ENCODE measurements around the gene DRAXIN. TPM values are rescaled to one million over a fixed set of nuclear protein-coding genes. Genes with fewer than 3 reads are reported as not detected.

DRAXIN gene
- total RNA-seq, 1 experiment from 2014 or later = 0.14 TPM

DNA sequence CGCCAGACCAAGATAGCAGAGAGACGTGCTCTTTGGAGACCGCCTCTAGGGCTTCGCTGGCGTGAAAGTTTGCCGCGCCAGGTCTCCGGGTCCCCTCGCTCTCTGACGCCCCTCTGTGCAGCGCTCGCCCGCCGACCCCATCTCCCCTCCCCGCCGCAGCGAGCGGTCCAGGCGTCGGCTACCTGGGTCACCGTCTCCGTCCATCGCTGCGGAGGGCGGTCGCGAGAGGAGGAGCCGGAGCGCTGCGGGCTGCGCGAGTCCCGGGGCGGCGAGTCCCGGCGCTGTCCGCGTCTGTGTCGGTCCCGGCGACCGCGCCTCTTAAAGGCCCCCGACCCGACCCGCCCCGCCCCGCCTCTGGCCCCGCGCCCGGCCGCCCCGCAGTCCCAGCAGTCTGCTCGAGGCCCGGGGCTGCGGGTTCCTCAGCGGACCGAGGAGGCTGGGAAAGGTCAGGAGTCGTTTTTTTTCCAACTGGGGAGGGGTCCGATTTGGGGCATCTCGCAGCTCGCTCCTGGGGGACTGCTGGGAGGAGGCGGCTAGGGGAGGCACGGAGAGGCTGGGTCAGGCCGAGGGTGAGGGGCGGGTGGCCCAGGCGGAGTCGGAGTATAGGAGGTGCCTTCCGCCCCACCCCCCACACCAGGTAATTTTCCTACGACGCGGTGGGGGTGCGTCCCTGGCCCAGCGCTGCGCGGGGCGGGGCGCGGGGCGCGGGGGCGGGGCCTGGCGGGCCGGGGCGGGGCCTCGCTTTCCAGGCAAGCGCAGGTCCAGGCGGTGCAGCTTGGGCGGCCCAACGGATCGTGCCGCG, 37.2 kb upstream of the DRAXIN start, which contains the start of the genes FBXO2 and FBXO44:
Gene FBXO2, minus strand, starts transcription at position 293 of the 802 bp plus-strand sequence. Its CDS starts 89 bp downstream, at position 204.
Gene FBXO44, plus strand, starts transcription at position 741 of the 802 bp plus-strand sequence. CDS start 959 bp downstream, outside the sequence.
- in situ Hi-C loops (cut with HindIII; ENCODE audit: low sequenced_read_pairs) = no loop called here
- DNase-seq (ENCODE audit: low spot score) = peak; percentile 79

DNA sequence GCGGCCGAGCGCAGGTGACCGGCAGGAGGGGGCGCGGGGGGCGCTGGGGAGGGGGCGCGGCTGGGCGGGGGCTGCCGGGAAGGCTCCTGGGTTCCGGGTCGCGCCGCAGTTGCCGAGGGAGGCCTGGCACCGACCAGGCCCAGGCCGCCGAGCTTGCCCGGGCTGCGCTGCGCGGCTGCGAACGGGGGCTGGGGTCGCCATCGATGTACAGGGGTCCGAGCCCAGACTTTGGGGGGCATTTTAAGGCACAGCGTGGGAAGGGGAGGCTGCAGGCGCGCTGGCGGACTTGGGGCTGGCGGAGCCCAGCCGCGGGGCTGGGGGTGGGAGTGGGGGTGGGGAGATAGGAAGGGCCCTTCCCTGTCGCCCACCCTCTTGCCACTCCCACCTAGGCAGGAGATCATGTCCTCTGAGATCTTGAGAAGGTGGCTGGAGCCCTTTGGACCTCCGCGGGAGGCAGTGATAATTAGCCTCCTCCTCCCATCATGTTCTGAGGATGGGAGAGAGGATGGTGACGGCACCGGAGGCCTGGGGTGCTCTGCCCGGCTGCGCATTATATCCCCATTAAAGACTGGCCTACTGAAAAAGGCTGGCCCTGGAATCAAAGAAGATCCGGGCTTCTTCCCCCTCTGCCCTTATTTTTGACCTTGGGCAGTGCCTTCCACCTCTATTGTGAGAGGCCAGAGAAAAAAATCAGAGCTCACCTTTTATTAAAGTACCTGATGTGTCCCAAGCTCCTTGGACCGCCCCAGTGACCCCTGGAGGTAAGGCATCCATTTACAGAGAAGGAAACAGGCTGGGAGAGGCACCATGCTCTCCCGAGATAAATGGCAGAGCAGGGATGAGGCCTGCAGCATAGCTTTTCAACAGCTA, 36.3 kb upstream of the DRAXIN start:
- in situ Hi-C loops (cut with HindIII; ENCODE audit: low sequenced_read_pairs) = no loop called here

DNA sequence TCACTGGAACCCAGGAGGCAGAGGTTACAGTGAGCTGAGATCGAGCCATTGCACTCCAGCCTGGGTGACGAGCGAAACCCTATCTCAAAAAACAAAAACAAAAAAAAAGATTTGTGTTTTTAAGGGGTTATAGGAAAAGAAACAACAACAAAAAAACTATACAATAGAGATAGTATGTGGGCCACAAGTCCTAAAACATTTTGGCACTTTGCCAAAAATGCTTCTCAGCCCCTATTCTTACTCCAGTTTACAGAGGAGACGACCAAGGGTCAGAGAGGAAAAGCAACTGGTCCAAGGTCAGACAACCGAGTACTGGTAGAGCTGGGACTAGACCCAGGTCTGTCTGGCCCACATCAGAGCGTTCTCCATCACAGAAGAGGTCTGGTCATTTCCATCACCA, 33.9 kb upstream of the DRAXIN start:
- DNase-seq (ENCODE audit: low spot score) = no peak
- in situ Hi-C loops (cut with HindIII; ENCODE audit: low sequenced_read_pairs) = no loop called here

More for the DNA sequence above, 36.3 kb upstream of the DRAXIN start:
- peak; percentile 42 for DNase-seq (ENCODE audit: low spot score)

DNA sequence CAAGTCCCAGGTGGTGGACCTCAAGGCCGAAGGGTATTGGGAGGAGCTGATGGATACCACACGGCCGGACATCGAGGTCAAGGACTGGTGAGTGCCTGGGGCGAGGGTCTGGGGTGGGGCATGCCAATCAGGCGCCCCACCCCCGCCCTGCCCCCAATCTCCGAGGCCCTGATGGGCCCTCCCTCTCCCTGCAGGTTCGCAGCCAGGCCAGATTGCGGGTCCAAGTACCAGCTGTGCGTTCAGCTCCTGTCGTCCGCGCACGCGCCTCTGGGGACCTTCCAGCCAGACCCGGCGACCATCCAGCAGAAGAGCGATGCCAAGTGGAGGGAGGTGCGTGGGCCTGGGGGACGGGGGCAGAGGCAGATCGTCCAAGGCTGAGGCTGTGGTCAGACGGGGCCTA, 33.0 kb upstream of the DRAXIN start:
- in situ Hi-C loops (cut with HindIII; ENCODE audit: low sequenced_read_pairs) = no loop called here

DNA sequence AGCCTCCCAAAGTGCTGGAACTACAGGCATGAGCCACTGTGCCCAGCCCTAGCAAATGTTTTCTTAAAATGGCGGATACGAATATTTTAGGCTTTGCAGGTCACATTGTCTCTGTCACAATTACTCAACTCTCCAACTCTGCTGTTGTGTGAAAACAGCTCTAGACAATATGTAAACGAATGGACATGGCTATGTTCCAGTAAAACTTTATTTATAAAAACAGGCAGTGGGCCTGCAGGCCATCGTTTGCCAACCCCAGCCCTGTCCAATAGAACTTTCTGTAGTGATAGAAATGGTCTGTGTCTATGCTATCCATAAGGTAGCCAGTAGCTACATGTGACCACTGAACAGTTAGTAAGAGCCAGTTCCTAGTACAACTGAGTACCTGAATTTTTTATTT, 31.8 kb upstream of the DRAXIN start:
- no peak for DNase-seq (ENCODE audit: low spot score)
- in situ Hi-C loops (cut with HindIII; ENCODE audit: low sequenced_read_pairs) = no loop called here

More for the DNA sequence above, 33.0 kb upstream of the DRAXIN start:
- no peak for DNase-seq (ENCODE audit: low spot score)

DNA sequence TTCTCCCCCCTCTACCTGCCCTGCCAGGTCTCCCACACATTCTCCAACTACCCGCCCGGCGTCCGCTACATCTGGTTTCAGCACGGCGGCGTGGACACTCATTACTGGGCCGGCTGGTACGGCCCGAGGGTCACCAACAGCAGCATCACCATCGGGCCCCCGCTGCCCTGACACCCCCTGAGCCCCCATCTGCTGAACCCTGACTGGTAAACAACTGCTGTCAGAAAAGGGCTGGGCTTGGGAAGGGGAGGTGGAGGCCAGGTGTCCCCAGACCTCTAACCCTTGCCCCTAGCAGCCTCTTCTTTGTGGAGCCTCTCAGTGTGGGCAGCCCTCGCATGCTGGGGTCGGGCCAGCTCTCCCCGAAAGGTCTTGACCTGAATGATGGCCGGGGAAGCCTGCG, 30.4 kb upstream of the DRAXIN start:
- in situ Hi-C loops (cut with HindIII; ENCODE audit: low sequenced_read_pairs) = no loop called here
- no peak for DNase-seq (ENCODE audit: low spot score)

DNA sequence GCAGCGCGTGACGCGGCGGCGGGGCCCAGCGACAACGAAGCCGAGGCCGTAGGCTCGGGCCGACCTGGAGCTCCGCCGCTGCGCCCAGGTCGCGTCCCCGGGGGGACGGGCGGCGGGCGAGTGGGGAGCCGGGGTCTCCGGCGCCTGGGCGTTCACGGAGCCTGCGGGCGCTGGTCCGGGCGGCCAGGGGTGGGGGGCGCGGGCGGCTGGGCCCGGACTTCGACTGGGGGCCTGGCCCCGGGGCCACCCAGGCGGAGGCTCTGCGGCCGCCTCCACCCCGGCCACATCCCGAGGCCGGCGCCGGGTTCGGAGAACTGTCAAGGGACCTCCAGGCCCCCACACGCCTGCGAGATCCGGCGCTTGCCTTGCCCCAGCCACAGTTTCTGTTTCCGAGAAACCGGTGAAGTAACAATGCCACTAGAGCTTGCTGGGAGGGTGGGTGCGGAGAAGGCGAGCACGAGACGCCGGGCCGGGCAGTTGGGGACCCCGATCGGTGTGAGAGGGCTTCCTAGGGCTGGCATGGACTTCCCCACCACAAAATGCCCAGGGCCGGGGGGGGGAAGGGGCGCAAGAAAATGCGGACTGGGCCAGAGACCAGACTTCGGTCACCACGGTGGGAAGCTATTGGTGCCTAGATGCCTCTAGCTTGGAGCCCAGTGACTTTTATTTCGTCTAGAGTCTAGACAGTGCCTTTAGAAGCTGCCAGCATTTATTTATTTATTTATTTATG, 27.0 kb upstream of the DRAXIN start:
- in situ Hi-C loops (cut with HindIII; ENCODE audit: low sequenced_read_pairs) = no loop called here
- DNase-seq (ENCODE audit: low spot score) = peak; percentile 53

DNA sequence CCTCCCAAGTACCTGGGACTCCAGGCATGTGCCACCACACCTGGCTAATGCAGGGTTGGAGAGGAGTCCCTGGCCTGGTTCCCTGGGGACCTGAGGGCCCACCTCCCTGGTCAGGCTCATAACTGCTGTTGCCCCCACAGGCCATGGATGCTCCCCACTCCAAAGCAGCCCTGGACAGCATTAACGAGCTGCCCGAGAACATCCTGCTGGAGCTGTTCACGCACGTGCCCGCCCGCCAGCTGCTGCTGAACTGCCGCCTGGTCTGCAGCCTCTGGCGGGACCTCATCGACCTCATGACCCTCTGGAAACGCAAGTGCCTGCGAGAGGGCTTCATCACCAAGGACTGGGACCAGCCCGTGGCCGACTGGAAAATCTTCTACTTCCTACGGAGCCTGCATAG, 23.0 kb upstream of the DRAXIN start:
- DNase-seq (ENCODE audit: low spot score) = no peak
- in situ Hi-C loops (cut with HindIII; ENCODE audit: low sequenced_read_pairs) = no loop called here

DNA sequence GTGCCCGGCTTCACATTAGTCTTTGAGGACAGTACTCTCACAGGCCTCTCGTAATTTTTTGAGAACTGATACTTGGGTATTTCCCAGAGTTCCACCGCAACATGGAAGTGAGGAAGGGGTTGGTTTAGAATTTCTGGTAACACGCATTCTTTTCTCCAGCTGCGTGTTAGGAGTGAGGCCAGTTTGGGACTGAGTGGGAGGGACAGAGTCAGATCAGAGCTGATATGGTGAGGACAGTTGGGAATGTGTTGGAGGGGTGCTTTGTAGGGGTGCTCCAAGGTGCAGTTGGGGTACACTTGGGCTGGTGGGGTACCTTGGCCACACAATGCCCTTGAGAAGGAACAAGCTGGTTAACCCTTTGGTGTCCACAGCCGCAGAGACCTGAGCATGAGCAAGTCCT, 20.8 kb upstream of the DRAXIN start:
- in situ Hi-C loops (cut with HindIII; ENCODE audit: low sequenced_read_pairs) = no loop called here
- no peak for DNase-seq (ENCODE audit: low spot score)

DNA sequence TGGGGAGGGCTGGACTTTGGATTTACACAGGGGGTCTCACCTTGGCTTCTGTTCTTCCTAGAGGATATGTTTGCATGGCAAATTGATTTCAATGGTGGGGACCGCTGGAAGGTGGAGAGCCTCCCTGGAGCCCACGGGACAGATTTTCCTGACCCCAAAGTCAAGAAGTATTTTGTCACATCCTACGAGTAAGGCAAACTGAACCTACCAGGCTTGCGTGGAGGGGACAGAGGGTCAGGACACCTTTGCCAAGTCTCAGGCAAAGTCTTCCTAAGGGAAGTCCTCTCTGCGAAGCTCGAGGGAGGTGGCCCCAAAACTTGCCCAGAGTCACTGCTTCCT, 20.3 kb upstream of the DRAXIN start:
- no peak for DNase-seq (ENCODE audit: low spot score)
- in situ Hi-C loops (cut with HindIII; ENCODE audit: low sequenced_read_pairs) = no loop called here

DNA sequence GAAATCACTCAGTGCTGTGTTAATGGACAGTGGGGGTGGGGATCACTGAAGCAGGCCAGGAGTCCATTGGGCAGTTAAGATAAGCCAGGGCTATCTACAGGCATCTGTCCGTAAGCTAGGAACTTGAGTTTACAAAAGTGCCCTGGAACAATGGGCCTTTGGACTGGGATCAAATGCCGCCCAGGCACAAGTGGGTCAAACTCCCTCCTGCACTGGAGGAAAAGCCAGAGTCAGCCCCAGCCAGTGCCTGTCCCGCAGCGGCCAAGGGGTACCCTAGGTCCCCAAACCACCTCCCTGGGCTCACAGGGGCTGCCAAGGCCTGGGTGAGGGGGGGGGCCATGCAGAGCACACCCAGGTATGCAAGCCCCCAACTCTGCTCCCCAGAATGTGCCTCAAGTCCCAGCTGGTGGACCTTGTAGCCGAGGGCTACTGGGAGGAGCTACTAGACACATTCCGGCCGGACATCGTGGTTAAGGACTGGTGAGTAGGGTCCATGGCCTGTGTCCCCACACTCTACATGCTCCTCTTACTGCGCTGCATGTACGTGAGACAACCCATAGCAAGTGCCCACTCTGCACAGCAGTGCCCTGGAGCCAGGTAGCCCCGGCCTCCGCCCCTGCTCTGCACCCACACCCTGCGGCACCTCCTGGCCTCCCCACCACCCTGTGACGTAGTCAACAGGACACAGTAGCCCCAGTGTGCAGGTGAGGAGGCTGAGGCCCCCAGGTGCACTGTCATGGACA, 19.8 kb upstream of the DRAXIN start:
- in situ Hi-C loops (cut with HindIII; ENCODE audit: low sequenced_read_pairs) = no loop called here
- no peak for DNase-seq (ENCODE audit: low spot score)

DNA sequence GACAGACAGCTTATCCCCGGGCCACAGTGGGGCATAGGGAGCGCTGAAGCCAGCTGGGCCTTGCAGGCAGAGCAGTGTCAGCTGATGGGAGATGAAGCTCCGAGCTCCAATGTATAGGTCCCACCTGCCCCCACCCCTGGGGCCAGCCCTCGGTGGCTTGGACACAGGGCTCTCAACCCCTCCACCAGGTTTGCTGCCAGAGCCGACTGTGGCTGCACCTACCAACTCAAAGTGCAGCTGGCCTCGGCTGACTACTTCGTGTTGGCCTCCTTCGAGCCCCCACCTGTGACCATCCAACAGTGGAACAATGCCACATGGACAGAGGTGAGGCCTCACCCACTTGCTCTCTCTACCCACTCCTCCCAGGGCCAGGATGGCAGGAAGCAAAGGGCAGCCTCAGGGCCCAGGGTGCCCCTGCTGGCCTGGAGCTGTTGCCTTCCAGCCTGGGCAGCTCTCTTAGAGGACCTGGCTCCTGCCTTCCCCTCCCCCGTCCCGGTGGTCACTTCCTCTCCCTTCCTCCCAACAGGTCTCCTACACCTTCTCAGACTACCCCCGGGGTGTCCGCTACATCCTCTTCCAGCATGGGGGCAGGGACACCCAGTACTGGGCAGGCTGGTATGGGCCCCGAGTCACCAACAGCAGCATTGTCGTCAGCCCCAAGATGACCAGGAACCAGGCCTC, 18.3 kb upstream of the DRAXIN start:
- DNase-seq (ENCODE audit: low spot score) = no peak
- in situ Hi-C loops (cut with HindIII; ENCODE audit: low sequenced_read_pairs) = no loop called here

DNA sequence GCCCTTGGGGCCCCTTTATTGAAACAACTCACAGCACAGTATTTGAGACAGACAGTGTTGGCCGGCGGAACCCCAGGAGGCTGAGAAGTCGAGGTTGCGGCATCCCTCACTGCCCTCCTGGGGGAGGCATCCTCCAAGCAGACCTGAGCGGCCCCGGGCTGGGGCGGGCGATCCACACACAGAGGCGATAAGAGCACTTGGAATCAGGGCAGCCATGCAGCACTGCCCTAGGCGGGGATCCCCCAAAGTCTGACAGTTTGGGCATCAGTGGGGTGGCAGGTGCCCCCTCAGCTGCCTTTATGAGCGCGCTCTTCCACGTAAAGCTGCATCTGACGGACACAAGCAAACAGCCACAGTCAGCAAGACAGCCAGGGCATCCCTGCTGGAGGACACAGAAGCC, 17.0 kb upstream of the DRAXIN start:
- DNase-seq (ENCODE audit: low spot score) = no peak
- in situ Hi-C loops (cut with HindIII; ENCODE audit: low sequenced_read_pairs) = no loop called here

DNA sequence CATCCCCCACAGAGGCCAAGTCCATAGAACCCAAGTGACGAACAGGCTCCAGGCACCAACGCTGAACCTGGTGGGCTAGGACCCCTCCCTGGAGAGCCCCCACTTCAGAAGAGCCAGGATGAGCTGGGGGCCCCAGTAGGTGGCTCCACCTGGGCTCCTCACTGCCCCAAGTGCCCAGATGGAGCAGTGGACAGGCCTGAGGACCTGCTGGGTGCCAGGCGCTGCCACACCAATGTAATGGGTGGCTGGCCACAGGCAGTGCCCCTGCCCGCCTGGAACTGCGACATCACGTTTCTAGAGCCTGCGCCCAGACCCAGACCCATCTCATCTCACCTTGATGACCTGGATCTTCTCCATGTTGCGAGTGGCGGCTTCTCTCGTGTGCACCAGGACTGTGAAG, 16.2 kb upstream of the DRAXIN start:
- no peak for DNase-seq (ENCODE audit: low spot score)
- in situ Hi-C loops (cut with HindIII; ENCODE audit: low sequenced_read_pairs) = no loop called here

DNA sequence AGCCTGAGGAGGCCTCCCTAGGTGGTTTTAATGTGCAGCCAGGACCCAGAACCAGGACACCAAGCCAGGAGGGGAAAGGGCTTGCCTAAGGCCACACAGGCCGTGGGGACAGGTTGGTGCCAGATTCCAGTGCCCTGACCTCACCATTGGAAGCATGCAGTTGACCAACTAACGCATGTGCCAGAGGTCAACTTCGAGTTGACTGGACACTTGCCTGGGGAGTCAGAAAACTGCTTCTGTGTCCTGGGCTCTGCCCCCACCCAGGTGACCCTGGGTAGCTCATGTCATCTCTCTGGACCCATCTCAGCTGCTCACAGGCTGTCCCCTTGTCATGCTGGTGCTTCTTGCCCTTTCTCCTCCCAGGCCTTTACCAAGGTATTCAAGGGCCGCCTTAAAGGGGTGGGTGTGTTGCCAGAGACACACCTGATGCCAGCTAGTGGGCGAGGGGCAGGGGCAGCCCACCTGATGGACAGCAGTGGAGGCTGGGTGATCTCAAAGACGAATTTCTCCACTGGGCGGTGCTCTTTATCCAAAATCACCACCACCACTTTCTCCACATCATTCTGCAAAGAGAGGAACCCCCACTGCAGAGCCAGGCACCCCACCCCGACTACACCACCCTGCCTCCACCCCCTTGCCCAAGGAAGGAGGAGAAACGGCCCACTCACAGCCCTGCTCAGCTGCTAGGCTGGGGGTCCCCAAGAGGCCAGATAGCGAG, 15.0 kb upstream of the DRAXIN start:
- in situ Hi-C loops (cut with HindIII; ENCODE audit: low sequenced_read_pairs) = no loop called here
- no peak for DNase-seq (ENCODE audit: low spot score)

DNA sequence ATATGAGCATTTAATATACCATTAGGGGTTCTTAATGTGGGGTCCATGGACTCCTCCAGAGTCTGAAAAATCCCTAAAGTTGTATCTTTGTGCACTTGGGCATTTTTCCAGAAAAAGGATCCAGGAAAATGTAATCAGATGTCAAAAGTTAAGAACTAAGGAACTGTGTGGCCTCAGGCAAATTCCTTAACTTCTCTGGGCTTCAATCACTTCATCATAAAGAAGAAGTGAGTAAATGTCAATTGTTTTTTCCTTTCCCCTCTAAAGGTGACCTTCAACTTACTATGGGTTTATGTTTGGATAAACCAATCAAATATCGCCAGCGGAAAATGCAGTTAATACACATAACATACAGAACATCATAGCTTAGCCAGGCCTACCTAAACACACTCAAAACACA, 13.1 kb upstream of the DRAXIN start:
- DNase-seq (ENCODE audit: low spot score) = no peak
- in situ Hi-C loops (cut with HindIII; ENCODE audit: low sequenced_read_pairs) = no loop called here

DNA sequence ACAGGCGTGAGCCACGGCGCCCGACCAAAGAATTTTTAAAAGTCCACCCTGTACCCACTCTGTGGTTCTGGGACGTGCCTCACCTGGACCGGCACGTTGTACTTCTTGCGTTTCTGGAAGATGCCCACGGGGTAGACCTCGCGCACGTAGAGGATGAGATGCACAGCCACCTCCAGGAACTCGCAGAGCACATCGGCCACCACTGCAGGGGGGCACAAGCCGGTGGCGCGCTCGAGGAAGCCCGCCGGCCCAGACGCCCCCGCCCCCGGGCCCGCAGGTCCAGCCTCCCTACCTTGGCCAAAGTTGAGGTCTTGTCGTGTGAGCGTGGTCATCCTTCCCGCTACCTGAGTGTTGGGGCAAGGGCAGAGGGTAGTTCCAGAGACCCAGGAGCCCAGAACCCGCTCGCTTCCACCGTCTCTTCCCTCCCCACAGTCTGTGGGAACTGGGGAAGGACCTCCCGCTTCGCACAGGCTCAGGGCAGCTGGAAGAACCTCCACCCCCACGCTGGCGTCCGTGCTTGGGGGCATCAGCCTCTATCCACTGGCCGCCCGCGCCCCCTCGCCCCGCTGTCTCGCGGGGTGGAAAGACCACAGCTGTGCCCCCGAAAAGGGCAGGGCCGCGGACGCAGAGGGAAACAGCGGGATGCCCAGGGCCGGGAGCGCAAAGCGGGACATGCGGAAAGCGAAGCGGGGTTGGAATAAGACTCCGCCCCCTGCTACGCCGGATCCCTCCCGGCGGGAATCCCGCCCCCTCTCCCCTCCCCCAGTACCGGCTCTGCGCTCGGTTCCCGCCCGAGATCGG, 11.0 kb upstream of the DRAXIN start:
- no peak for DNase-seq (ENCODE audit: low spot score)
- in situ Hi-C loops (cut with HindIII; ENCODE audit: low sequenced_read_pairs) = no loop called here
